Coronary artery (tissue), 2 donors: ENCODE measurements around the gene TMEM37.

Experiments
- DNase-seq: peaks from one replicate; pipeline ENCODE4 v3.0.0-alpha.2; 2017; ENCODE audit warnings: low spot score
- H3K27ac ChIP-seq, 2 donors: fragments of 200-600 bp; sonication (generic); one replicate each; pipeline ENCODE4 v1.5.1; 2016 to 2019
- H3K4me3 ChIP-seq: fragments of 200-600 bp; sonication (generic); 2 replicates; pipeline ENCODE4 v1.5.1; 2016; ENCODE audit warnings: mild to moderate bottlenecking, moderate library complexity
- CTCF ChIP-seq: fragments of 200-600 bp; sonication (generic); IDR thresholded peaks from one replicate; pipeline ENCODE4 v1.5.1; 2019; ENCODE audit warnings: antibody characterized with exemption

Gene TMEM37

GRCh38 chr2:119434664-119435063 is 3.0 kb downstream of the TMEM37 start:
- H3K27ac ChIP-seq = no peak overlapping the region
- TF ChIP-seq CTCF = no peak
- no peak overlapping the region for H3K4me3 ChIP-seq
- no peak for DNase-seq

GRCh38 chr2:119435081-119435952 is 3.7 kb downstream of the TMEM37 start:
- no peak overlapping the region for H3K27ac ChIP-seq
- no peak for DNase-seq
- H3K4me3 ChIP-seq = no peak overlapping the region

GRCh38 chr2:119435953-119436297 is 4.3 kb downstream of the TMEM37 start:
- DNase-seq = no peak
- no peak overlapping the region for H3K4me3 ChIP-seq
- TF ChIP-seq CTCF = no peak
- H3K27ac ChIP-seq = no peak overlapping the region

More at GRCh38 chr2:119435081-119435952, 3.7 kb downstream of the TMEM37 start:
- no peak for TF ChIP-seq CTCF

GRCh38 chr2:119436993-119437772 is 5.5 kb downstream of the TMEM37 start:
- Histone ChIP-seq H3K4me3 (no peak overlapping the region), H3K27ac (no peak overlapping the region)
- no peak for TF ChIP-seq CTCF
- DNase-seq = no peak

GRCh38 chr2:119438128-119438656 is 6.5 kb downstream of the TMEM37 start:
- TF ChIP-seq CTCF = no peak
- Histone ChIP-seq H3K27ac (no peak overlapping the region), H3K4me3 (no peak overlapping the region)
- DNase-seq = no peak

- H3K27ac ChIP-seq = no peak overlapping the region
- TF ChIP-seq CTCF = no peak
- DNase-seq = no peak
- no peak overlapping the region for H3K4me3 ChIP-seq
Observed at GRCh38 chr2:119438726-119439284, 7.2 kb downstream of the TMEM37 start.
